UCSD-AML1 (cell line): ENCODE data around the gene PSMA8.
"Not testable (repeated sequence)": the region's sequence is repeated elsewhere in the genome, so short reads cannot be mapped to it uniquely, and the experiment has no call there.

Source experiments
- DNase-seq: peaks from one replicate; lab custom pipeline; 2025; ENCODE audit not compliant: unreplicated experiment; lab: John Stamatoyannopoulos, UW

PSMA8 gene

GRCh38 chr18:26133652-26134051, at the start of gene PSMA8:
TSS of gene PSMA8 (plus strand) at chr18:26133869. CDS start at chr18:26133966, 97 bp downstream.
- no peak for DNase-seq

GRCh38 chr18:26085056-26085455, 48.6 kb upstream of the PSMA8 start:
- no peak for DNase-seq

- no peak for DNase-seq
Observed at GRCh38 chr18:26086959-26087358, 46.7 kb upstream of the PSMA8 start.

- no peak for DNase-seq
Observed at GRCh38 chr18:26088487-26088886, 45.2 kb upstream of the PSMA8 start.

GRCh38 chr18:26089293-26090129, 44.2 kb upstream of the PSMA8 start:
- no peak for DNase-seq

GRCh38 chr18:26090130-26091046, 43.3 kb upstream of the PSMA8 start, which contains the start of gene SS18:
TSS of gene SS18 (minus strand) at chr18:26090613. CDS start at chr18:26090569, 44 bp downstream.
- DNase-seq: peak; percentile 93

- no peak for DNase-seq
Observed at GRCh38 chr18:26091047-26091630, 42.5 kb upstream of the PSMA8 start.

- DNase-seq: no peak
Observed at GRCh38 chr18:26096852-26097251, 36.8 kb upstream of the PSMA8 start.

- DNase-seq: no peak
Observed at GRCh38 chr18:26097563-26097962, 36.1 kb upstream of the PSMA8 start.

- peak; percentile 25 for DNase-seq
Observed at GRCh38 chr18:26103579-26103978, 30.1 kb upstream of the PSMA8 start.

GRCh38 chr18:26104035-26104434, 29.6 kb upstream of the PSMA8 start:
- DNase-seq: no peak

- no peak for DNase-seq
Observed at GRCh38 chr18:26119246-26119645, 14.4 kb upstream of the PSMA8 start.

- no peak for DNase-seq
Observed at GRCh38 chr18:26121476-26121875, 12.2 kb upstream of the PSMA8 start.

- DNase-seq: not testable (repeated sequence)
Observed at GRCh38 chr18:26121994-26122393, 11.7 kb upstream of the PSMA8 start.

GRCh38 chr18:26127786-26128185, 5.9 kb upstream of the PSMA8 start:
- no peak for DNase-seq

GRCh38 chr18:26128192-26128591, 5.5 kb upstream of the PSMA8 start:
- not testable (repeated sequence) for DNase-seq

GRCh38 chr18:26134107-26134506, 438 bp downstream of the PSMA8 start:
- DNase-seq: no peak

- no peak for DNase-seq
Observed at GRCh38 chr18:26135548-26135947, 1.9 kb downstream of the PSMA8 start.

- DNase-seq: no peak
Observed at GRCh38 chr18:26157326-26157725, 23.7 kb downstream of the PSMA8 start.

- no peak for DNase-seq
Observed at GRCh38 chr18:26159353-26159752, 25.7 kb downstream of the PSMA8 start.

GRCh38 chr18:26164571-26164970, 30.9 kb downstream of the PSMA8 start:
- DNase-seq: no peak
